GM10248 (cell line): ENCODE data around the gene FNDC4.

ENCODE experiments used
- CTCF ChIA-PET: fragments of 300-600 bp; sonication (Branson Sonifier 250); formaldehyde crosslinking; extraction: SDS; loops from one replicate; lab custom pipeline; 2021; ENCODE audit warnings: antibody characterized with exemption; lab: Yijun Ruan, JAX
- POLR2A ChIA-PET: fragments of 350-650 bp; sonication (Branson Sonifier 250); formaldehyde crosslinking; extraction: SDS; loops from one replicate; lab custom pipeline; 2020; ENCODE audit warnings: antibody characterized with exemption; lab: Yijun Ruan, JAX
- DNase-seq: peaks from one replicate; pipeline ENCODE4 v3.0.0; 2012; ENCODE audit errors: extremely low spot score
- TF ChIP-seq, protein P1 (sequence below): IDR thresholded peaks from 2 replicates; pipeline ENCODE4 v1.5.1; 2012; ENCODE audit warnings: mild to moderate bottlenecking, low read depth; ENCODE audit errors: extremely low read depth, missing control alignments, control extremely low read depth

Gene FNDC4

DNA sequence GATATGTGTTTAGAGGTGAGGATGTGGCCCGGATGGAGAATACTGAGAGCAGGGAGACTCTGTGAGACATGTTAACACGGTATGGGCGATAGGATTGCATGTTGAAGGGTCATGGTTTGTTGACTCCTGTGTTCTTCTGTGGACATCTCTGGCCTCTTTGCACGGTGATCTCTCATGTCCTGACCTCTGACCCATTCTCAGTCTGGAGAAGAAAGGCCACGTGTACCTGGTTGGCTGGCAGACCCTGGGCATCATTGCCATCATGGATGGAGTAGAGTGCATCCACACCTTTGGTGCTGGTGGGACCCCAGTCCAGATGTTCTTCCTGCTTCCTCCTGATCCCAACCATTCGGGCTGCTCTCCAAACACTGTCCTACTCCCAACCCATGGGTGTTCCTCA is 11.6 kb upstream of the FNDC4 start:
- DNase-seq = no peak
- TF ChIP-seq, protein P1, sequence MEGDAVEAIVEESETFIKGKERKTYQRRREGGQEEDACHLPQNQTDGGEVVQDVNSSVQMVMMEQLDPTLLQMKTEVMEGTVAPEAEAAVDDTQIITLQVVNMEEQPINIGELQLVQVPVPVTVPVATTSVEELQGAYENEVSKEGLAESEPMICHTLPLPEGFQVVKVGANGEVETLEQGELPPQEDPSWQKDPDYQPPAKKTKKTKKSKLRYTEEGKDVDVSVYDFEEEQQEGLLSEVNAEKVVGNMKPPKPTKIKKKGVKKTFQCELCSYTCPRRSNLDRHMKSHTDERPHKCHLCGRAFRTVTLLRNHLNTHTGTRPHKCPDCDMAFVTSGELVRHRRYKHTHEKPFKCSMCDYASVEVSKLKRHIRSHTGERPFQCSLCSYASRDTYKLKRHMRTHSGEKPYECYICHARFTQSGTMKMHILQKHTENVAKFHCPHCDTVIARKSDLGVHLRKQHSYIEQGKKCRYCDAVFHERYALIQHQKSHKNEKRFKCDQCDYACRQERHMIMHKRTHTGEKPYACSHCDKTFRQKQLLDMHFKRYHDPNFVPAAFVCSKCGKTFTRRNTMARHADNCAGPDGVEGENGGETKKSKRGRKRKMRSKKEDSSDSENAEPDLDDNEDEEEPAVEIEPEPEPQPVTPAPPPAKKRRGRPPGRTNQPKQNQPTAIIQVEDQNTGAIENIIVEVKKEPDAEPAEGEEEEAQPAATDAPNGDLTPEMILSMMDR = no peak
- ChIA-PET CTCF (no interaction called here), POLR2A (no interaction called here)

DNA sequence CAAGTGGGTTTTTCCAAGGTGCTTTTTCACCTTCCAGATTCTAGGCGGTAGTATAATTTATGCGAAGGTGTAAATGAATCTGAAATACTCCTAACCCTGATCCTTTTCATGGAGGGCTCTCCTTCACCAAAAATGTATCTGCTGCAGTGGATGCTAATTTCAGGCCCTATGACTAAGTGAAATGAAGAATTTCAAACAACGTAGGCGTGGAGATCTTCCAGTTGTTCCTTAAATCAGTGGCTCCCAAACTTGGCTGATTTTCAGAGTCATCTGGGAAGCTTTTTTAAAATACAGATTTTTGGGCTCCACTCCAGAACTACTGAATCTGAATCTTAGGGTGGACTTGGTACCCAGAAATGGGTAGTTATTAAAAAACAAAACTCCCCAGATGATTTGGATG is 7.1 kb upstream of the FNDC4 start:
- ChIA-PET CTCF (interaction anchor here (1.4 kb wide), 1 partner anchor 182 kb away, joined by 4 read pairs; no protein-coding TSS in a partner anchor), POLR2A (no interaction called here)
- DNase-seq = no peak
- TF ChIP-seq, protein P1 = no peak

DNA sequence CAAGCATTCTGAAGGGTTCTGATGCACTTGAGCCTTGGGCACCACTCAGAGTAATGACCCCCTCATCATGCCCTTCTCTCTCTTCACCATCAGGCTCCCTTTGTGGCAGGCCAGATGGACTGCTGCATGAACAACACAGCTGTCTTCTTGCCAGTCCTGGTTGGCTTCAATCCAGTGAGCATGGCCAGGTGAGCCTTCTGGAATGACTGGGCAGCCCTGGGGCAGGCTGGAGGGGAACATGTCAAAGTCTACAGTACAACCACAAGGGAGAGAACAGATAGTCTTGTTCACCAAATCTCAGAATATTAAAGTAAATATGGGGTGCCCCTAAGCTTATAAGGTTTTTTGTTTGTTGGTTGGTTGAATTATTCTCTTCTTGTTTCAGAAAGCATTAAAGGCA is 6.0 kb upstream of the FNDC4 start:
- POLR2A ChIA-PET = no interaction called here
- TF ChIP-seq, protein P1 = no peak
- CTCF ChIA-PET = no interaction called here
- no peak for DNase-seq

DNA sequence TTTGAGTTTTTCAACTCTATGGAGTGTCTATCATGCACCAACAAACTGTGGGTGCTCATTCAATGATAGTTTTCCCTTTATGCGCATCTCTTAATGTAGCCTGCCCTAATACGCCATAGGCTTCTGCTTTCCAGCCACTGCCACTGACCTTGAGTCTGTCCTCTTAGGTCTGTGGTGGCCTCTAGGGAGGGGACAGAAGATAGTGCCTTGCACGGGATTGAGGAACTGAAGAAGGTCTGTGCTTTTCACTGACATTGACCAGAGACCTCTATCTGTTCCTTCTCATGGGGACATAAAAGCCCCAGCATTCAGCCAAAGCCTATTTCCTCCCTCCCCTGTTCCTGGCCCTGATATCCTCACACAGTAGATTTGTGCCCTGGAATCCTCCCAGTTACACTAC is 4.0 kb upstream of the FNDC4 start:
- POLR2A ChIA-PET = no interaction called here

DNA sequence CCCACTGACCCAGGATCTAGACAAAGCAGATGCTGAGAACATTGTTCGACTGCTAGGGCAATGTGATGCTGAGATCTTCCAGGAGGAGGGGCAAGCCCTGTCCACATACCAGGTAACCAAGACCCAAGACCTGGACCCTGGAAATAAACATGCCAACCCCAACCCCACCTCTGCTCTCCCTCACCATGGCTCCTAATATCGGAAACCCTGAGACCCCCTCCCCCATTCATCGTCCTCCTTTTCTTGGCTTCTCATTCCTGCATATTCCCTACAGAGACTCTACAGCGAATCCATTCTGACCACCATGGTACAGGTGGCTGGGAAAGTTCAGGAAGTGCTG is 2.3 kb upstream of the FNDC4 start:
- no peak for DNase-seq
- TF ChIP-seq, protein P1 = no peak
- CTCF ChIA-PET = no interaction called here
- POLR2A ChIA-PET = no interaction called here

More for the DNA sequence above, 4.0 kb upstream of the FNDC4 start:
- CTCF ChIA-PET = no interaction called here
- no peak for DNase-seq
- TF ChIP-seq, protein P1 = no peak

DNA sequence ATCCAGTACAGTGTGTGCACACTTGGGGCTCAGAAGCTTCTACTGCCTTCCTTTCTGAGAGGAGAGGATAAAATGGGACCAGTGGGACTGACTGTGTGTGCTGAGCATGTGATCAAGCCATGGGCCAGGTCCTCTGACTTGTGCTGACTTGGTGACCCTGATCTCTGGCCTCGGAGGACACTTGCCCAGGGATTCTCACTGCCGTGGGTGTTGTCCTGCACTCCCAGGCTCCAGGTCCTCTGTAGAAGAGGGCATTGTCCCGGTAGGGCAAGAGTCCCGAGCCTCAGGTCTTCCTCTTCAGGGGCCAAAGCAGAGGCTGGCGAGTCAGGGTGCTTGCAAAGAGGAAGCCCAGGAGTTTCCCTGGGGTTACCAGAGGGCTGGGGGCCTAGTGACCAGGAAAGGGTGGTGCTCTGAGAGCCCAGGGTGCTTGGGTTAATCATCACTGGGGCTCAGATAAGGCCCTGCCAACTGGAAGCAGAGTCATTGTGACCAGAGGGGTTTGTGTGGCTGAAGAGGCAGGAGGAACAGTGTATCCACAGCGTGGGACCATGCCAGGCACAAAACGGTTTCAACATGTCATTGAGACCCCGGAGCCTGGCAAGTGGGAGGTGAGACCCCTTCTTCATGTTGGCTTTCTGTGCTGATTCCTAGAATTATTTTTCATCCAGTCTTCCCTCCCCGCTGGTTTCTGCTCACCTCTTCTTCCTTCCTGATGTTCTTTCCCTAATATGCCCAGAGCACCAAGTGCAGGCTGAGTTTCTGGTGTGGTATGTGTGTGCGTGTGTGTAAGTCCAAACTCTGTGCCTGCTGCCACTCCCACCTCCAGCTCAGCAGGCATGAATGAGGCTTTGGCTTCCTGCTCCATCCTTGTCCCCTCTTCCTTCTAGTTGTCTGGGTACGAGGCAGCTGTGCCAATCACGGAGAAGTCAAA is 1.6 kb upstream of the FNDC4 start, which contains the start of gene GCKR:
GCKR (plus strand) TSS at position 483 of the 931 bp plus-strand sequence; CDS start at position 549, 66 bp downstream.
- ChIA-PET CTCF (no interaction called here), POLR2A (no interaction called here)
- DNase-seq = no peak
- TF ChIP-seq, protein P1 = no peak
